Esophagus muscularis mucosa (tissue), 3 donors: ENCODE data around the gene ARIH1.

Experiments
- POLR2A ChIP-seq: fragments of 450-650 bp; IDR thresholded peaks from one replicate; pipeline ENCODE4 v1.6.1; 2017; ENCODE audit warnings: antibody characterized with exemption, moderate library complexity, mild to moderate bottlenecking, low read depth
- TF ChIP-seq, protein P1 (sequence below), 3 experiments: fragments of 200-600 bp in 2 of 3; fragments of 450-650 bp in 1 of 3; sonication (generic) in 2 of 3; IDR thresholded peaks; one replicate each; pipeline ENCODE4 v1.5.1; 2017 to 2019; ENCODE audit warnings: antibody characterized with exemption in 3 of 3, mild to moderate bottlenecking in 2 of 3, moderate library complexity in 1 of 3

DNA sequence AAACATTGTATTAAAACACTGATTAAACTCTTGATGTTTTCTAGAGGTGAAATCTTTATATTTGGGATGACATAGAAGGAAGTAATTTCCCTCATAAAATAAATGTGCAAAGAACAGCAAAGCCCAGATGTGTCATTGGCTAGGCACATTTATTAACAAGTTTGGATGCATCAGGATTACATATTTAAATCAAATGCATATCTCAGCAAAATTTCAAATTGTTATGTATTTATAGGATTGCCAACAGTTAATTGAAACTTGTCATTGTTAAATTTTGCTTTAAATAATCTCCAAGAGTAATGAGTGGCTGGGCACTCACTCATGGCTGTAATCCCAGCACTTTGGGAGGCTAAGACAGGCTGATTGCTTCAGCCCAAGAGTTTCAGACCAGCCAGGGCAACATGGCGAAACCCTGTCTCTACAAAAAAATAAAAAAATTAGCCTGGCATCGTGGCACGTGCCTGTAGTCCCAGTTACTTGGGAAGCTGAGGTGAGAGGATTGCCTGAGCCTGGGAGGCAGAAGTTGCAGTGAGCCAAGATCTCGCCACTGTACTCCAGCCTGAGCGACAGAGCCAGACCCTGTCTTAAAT, 28.2 kb downstream of the ARIH1 start:
- TF ChIP-seq POLR2A: no peak
- TF ChIP-seq, protein P1, sequence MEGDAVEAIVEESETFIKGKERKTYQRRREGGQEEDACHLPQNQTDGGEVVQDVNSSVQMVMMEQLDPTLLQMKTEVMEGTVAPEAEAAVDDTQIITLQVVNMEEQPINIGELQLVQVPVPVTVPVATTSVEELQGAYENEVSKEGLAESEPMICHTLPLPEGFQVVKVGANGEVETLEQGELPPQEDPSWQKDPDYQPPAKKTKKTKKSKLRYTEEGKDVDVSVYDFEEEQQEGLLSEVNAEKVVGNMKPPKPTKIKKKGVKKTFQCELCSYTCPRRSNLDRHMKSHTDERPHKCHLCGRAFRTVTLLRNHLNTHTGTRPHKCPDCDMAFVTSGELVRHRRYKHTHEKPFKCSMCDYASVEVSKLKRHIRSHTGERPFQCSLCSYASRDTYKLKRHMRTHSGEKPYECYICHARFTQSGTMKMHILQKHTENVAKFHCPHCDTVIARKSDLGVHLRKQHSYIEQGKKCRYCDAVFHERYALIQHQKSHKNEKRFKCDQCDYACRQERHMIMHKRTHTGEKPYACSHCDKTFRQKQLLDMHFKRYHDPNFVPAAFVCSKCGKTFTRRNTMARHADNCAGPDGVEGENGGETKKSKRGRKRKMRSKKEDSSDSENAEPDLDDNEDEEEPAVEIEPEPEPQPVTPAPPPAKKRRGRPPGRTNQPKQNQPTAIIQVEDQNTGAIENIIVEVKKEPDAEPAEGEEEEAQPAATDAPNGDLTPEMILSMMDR (IDR thresholded peaks at IDR 0.05): no peak
